ENCODE results near the gene ACAP2.
"Not testable (repeated sequence)": the region's sequence is repeated elsewhere in the genome, so short reads cannot be mapped to it uniquely, and the experiment has no call there.

Gene ACAP2

DNA sequence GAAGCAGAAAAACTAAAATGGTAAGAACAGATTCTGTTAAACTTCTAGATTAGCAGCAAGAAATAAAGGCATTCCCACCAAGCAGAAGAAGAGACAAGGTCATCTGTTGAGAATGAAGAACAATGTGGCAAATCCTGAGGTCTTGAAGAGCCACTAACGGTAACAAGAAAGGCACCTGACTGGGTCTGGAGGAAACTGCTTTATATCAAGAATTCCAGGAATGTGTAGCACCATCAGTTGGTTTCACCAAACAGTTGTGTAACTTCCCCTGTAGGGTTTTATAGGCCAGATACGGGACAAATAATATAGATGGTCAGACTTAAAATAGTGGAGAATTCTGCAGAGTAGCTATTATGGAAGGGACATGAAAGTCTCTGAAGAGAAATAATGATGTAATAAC lies 57.3 kb downstream of the ACAP2 start:
- no peak for DNase-seq

DNA sequence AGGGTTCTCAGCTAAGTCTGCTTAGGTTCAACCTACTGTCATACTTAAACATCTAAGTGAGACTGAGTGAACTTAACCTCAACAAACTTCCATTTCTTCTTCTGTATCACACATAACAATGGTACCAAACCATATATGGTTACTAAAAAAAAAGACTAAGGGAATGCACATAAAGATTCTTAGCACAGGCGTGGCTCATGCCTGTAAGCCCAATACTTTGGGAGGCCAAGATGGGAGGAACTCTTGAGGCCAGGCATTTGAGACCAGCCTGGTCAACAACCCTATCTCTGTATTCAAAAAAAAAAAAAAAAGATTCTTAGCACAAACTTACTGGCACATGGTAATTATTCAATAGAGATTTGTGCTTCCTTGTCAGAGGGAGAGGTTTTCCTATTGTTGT lies 57.9 kb downstream of the ACAP2 start:
- no peak for DNase-seq

DNA sequence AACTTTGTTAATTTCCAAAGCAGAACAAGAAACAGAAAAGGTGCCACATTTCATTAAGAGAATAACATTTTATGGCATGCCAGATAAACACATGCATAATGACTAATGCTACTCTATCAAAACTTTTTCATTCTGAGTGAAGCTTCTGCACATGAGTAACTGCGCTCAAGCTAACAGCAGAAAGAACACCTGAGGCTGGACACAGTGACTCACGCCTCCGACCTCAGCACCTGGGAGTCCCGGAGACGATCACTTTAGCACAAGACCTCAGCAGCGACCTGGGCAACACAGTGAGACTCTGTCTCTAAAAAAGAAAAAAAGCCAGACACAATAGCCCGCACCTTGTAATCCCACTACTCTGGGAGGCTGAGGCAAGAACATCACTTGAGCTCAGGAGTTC lies 70.6 kb downstream of the ACAP2 start:
- no peak for DNase-seq

DNA sequence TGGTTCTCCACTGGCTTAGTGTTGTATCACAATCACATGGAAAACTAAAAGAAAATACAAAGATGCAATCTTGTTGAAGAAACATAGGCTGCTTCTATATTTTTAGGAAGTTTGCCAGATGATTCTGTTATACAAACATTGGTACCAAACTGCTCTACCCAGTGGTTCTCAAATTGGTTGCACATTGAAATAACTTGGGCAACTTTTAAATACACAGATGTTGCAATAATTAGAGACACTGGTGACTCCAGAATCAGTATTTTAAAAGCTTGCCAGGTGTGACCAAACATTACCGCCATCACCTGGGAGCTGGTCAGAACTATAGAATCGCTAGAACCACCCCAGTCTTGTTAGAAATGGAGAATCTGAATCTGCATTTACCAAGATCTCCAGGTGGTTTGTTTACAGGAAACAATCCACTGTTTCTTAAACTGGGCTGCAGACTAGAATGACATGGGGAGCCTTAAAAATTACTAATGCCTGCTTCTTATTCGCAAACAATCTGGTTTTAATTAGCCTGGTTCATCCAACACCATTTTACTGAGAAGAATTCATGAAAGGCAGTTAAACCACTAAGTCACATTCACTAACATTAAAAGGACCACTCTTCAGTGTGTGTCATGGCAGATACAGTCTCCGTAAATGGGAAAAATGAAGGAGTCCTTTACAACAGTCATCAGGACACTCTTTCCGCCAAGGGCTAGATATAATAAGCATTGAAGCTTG lies 76.5 kb downstream of the ACAP2 start:
- no peak for DNase-seq

DNA sequence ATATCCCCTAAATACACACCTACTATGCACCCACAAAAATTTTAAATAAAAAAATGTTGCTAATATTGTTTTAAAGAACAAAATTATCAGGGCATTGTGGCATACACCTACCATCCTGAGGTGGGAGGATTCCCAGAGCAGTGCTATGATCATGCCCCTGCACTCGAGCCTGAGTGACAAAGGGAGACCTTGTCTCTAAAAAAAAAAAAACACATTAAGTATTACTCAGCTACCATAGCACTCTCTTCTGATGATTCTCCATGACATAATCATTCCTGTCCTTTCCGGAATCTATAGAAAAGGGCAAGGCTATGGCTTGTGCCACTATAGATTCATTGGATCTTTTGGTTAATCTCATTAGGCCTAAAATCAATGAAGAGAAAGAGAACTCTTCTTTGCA lies 77.4 kb downstream of the ACAP2 start:
- no peak for DNase-seq

DNA sequence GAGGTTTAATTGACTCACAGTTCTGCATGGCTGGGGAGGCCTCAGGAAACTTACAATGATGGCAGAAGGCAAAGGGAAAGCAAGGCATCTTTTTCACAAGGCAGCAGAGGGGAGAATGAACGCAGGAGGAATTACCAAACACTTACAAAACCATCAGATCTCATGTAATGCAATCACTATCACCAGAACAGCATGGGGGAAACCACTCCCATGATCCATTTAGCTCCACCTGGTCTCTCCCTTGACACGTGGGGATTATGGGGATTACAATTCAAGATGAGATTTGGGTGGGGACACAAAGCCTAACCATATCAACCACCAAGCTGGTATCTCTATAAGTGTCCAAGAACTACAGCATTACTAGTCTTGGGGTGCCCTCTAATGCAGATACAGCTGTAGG lies 85.0 kb downstream of the ACAP2 start:
- DNase-seq, result not testable (repeated sequence)

DNA sequence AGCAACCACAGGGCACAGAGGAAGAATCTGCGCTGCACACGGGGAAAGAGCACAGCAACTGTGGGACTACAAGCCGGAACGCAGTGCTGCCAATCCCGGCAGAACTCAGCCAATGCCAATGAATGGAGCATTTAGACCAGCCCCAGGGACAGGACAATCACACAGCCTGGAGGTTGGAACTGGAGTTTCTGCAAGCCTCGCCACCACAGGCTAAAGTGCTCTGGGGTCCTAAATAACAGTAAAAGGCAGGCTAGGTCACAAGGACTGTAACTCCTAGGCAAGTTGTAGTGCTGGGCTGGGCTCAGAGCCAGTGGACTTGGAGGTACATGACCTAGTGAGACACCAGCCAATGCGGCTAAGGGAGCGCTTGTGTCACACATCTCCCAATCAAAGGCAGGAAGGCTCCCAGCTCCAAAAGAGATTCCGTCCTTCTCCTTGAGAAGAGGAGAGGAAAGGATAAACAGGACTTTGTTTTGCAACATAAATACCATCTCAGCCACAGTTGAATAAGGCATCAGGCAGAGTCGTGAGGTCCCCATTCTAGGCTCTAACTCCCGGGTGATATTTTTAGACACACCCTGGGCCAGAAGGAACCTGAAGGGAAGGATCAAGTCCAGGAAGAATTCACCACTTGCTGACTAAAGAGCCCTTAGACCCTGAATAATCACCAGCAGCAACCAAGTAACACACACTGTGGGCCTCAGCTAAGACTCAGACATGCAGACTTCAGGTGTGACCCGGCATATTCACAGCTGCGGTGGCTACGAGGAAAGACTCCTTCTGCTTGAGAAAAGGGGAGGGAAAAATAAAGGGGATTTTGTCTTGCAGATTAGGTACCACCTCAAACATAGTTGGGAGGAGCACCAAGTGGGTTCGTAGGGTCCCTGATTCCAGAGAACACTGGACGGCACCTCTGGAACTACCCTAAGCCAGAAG lies 86.4 kb downstream of the ACAP2 start:
- no peak for DNase-seq

DNA sequence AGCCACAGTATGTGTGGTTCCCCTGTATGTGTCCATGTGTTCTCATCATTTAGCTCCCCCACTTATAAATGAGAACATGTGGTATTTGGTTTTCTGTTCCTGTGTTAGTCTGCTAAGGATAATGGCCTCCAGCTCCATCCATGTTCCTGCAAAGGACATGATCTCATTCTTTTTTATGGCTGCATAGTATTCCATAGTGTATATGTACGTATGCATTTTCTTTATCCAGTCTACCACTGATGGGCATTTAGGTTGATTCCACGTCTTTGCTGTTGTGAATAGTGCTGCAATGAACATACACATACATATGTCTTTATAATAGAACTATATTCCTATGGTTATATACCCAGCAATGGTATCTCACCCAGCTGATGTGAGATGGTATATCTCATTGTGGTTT lies 88.8 kb downstream of the ACAP2 start:
- DNase-seq, result not testable (repeated sequence)

DNA sequence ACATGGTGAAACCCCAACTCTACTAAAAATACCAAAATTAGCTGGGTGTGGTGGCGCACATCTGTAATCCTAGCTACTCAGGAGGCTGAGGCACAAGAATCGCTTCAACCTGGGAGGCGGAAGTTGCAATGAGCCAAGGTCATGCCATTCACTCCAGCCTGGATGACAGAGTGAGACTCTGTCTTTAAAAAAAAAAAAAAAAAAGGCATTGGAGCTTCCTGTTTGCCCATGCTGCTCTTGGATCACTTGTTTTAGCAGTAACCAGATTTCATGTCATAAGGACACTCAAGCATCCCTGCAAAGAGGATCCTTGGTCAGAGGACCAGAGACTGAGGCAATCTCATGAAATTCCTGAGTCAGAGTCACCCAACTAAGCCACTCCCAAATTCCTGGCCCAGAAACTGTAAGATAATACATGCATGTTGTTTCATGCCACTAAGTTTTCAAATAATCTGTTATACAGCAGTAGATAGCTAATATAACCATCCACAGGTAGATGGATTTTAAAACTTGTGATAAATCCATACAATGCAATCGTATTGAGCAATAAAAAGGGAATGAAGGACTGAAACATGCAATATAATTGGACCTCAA lies 89.8 kb downstream of the ACAP2 start:
- DNase-seq, result no peak

DNA sequence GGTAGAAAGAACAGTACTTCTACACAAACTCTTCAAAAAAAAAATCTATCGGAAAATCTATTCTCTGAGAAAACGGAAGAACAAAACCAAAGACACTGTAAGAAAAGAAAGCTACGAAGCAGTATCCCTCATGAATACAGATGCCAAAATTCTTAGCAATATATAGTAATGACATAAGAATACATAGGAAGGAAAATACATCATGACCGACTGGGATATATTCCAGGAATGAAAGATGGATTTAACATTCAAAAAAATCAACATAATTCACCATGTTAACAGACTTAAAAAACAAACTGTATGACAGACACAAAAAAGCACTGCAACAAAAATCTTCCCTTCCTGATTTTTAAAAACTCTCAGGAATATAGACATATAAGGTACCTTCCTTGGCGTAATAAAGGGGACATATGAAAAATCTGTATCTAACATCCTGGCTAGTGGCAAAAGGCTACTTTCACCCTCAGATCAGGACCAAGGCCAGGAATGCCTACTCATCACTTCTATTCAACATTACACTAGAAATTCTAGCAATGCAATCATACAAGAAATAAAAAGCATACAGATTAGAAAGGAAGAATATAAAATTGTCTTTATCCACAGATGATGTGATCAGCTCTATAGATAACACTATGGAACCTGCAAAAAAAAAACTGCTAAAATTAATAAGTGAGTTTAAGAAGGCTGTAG lies 94.2 kb downstream of the ACAP2 start:
- no peak for DNase-seq

DNA sequence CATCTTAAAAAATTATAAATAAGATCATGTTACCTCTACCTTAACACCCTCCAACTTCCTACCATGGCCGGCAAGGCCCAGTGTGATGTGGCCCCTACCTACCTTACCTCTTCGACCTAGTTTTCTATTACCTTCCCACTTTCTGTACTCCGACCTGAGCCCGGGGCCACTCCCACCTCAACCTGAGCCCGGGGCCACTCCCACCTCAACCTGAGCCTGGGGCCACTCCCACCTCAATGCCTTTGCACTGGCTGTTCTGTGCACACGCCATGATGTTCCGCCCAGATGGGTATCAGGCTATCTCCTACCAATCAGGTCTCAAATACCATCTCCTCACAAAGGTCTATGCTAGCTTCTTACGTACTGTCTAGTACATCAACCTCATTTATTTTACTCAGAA lies 105.1 kb downstream of the ACAP2 start:
- DNase-seq, result no peak

DNA sequence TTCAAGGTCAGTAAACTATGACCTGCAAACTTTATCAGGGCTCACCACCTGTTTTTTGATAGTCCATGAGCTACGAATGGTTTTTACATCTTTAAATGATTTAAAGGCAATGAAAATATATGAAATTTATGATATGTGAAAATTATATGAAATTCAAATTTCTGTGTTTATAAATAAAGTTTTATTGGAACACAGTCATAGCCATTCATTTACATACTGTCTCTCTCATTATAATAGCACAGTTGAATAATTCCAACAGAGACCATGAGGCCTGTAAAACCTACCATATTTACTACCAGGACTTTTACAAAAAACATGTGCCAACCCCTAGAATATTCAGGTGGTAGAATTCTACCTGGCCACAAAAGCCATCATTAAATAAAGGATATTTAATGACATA lies 107.9 kb downstream of the ACAP2 start:
- no peak for DNase-seq

DNA sequence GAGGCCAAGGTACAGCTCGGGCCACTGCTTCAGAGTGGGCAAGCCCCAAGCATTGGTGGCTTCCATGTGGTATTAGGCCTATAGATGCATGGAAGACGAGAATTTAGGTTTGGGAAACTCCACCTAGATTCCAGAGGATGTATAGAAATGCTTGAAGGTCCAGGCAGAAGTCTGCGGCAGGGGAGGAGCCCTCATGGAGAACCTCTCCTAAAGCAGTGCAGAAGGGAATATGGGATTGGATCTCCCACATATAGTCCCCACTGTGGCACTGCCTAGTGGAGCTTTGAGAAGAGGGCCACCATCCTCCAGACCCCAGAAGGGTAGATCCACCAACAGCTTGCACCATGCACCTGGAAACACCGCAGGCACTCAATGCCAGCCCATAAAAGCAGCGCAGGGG lies 123.8 kb downstream of the ACAP2 start:
- no peak for DNase-seq

DNA sequence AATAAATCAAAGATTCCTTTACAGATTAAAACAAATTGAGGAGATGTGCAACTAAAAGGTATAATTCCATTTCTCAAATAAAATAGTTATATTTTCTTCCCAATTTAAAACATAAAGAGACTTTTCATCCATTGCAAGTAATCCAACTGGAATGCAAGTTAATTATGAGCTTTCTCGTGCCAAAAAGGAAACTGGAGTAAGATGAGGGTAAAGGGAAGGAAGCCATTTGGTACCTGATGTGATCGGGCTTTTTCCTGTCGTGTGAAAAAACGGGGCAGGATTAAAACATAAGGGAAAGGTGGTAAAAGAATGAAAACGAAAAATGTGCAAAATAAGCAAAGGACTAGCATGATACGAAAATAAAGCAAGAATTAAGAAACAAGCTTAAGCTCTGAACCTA lies 130.1 kb downstream of the ACAP2 start:
- DNase-seq, result no peak

DNA sequence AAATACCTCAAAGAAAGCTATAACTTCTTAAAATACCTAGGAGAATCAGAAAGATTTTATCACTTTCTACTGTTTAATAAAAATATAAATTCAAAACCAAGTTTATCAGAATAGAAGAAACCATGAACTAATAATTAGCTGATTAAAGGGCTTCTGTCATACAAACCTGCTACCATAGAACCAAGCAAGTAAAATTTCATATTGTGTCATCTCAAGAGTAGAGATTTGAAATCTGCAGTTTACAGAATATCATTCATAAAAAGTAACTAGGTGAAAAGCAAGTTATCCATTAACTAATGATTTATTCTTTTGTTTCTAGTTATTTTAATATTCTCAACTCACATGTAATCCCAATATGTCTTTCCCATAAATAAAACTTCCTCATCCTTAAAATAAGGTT lies 135.1 kb downstream of the ACAP2 start:
- no peak for DNase-seq

DNA sequence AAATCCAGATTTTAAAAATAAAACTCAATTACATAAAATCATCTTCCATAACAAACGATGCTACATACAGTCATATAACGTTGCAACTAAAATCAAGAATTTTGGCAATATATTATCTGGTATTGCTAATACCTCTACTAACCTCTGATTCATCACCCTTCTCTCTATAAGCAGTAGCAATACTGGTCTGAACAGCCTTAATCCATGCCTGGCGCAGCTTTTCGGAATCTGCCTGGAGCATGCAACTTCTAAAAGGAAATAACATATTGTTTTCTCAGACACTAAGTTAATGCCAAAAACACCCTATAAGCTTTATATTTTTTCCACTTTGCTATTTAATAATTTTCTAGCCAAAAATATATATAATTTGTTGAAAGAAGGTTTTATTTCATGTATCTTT lies 136.5 kb downstream of the ACAP2 start:
- DNase-seq, result no peak

DNA sequence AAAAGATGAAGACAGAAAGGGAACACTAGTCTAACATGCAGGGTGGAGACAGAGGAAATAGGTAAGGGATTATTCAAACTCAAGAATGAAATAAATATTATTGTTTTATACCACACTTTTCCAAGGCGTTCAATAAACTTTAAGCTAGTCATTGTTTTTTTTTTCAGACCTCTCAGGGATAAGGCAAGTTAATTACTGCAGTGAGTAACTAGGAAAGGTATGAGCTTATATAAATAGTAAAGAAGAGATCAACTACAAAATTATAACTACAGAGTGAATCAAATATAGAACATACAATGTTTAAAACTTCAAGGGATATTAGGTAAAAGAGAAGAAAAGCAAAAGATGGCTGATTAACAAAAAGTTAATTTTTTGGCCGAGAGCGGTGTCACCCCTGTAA lies 140.4 kb downstream of the ACAP2 start:
- no peak for DNase-seq

DNA sequence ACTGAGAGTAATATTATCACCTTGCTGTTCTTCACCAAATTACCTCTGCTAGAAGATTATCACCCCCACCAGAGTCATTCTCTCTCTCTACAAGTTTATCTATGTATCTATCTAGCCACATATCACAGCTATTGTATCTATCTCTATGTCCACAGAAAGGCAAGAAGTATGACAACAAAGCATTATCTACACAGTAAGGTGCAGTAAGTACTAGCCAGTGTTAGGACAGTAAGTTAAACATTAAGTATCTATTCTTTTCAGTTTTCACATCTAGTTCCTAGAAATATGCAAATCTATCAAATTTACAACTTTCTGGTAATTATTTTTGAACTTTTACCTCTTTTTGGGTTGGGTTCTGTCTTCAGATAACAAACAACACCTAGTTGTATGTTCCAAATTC lies 145.4 kb downstream of the ACAP2 start:
- DNase-seq, result no peak

DNA sequence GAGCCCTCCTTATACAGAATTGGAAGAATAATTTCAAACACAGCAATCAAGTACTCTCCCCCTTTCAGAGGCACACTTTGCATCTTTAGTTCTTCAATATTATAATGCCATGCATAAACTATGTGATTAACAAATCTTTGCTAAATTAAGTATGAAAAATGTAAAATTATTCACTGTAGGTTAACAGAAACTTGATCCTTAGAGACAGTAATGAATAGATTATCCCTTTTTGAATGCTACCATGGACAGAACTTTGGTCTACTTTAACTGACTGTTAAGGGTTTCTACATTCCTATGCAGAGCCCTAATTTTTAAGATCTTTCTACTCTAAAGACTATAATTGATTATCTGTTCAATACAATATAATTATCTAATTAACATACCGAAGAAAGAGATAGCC lies 146.2 kb downstream of the ACAP2 start:
- no peak for DNase-seq

DNA sequence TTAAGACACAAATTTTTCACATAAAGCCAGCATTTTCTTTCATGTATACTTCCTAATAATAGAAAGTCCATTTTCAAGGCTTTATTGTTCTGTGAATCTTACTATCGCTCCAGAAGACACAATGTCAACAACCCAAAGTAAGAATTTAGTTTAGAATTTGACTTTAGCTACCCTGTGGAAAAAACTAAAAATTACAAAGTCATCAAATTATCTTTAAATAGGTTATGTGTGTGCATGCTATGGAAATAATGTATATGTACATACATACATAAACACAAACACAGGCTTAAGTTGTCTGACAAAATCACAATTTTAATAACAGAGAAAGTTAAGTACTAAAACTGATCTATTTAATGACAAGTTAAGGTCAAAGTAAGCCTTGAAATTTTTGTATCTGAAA lies 151.7 kb downstream of the ACAP2 start:
- DNase-seq, result no peak

DNA sequence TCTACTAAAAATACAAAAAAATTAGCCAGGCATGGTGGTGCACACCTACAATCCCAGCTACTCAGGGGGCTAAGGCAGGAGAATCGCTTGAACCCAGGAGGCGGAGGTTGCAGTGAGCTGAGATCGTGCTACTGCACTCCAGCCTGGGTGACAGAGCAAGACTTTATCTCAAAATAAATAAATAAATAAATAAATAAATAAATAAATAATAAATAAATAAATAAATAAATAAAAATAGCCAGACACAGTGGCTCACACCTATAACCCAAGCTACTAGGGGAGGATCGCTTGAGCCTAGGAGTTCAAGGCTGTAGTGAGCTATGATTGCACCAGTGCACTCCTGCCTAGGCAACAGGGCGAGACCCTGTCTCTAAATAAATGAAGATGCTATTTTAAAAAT lies 152.2 kb downstream of the ACAP2 start:
- not testable (repeated sequence) for DNase-seq

DNA sequence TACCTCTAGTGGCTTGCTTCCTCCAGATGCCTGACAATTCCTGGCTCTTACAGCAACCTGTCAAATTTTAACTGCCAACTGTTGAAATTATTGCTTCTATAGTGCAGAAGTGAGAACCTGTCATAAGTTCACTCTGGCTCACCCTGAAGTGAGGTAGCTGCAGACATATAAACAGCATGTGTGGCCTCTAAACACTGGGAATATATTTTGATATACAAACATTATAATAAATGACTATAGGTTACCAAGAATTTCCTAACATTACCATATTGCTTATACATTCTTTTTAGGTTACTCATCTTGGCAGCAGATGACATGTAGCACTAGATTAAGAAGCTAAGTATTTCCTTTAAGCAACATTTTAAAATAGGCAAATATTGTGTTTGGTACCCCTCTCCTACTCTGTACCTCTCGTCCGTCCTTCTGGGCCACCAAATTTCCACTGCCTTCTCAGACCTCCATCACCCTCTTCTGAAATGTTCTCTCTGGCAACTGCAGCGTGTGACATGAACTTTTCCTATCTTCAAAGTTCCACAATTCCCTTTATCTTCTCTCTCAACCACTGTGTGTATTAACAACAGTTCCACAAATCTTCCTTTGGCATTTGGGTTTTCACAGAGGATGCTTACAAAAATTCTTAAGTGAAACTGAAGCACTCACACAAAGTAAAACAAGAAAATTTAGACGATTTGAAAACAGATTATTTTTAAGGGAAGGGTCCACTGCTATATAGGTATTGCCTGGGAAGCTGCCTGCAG lies 156.5 kb downstream of the ACAP2 start:
- no peak for DNase-seq

DNA sequence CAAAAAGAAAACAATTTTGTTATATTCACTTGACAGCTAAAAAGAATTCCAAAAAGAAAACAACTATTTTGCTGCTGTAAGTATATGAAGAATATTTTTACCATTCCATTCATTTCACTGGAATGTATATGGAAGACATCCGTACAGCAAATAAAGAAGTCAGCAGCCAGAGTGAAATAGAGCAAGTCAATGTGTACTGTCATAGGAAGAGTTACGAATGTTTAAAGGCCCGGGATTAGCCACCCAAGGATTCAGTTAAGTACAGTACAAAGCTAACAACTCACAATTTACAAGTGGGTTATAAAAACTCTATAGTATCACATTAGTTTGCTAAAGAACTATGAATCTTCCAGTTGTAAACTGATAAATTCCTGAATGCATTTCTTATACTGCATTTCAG lies 157.4 kb downstream of the ACAP2 start:
- DNase-seq, result no peak

Data from NCI-H1436 (cell line).